ENCODE measurements around the gene FUCA2. TPM values are rescaled to one million over a fixed set of nuclear protein-coding genes. Genes with fewer than 3 reads are reported as not detected.

Gene FUCA2
- total and polyA plus RNA-seq, 2 of the 8 experiments (the other 6 are each of a cell fraction or from before 2014, with no cell fraction given), result 24.2 to 47.2 TPM

DNA sequence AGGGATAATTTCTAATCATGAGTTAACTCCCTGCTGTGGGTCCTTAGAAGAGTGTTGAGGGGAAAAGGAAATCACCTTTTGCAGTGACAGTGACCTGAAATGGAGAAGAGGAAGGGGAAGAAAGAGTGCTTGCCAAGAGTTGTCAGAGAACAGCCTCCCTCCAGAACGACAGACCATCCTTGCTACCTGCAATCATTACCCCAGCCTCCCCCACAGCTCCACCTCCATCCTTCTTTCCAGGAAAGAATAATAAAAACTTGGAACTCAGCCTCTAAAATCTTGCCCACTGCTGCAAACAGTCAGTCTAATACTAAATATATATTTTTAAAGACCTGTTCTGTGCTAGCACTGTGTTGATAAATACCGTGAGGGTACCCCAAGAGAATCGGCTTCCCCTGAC lies 28.7 kb upstream of the FUCA2 start:
- Histone ChIP-seq H2BK12ac (ENCODE audit: low read depth, low read length) (no peak overlapping the region), H3K23ac (ENCODE audit: insufficient read length) (no peak overlapping the region), H4K91ac (replicated peaks; ENCODE audit: insufficient read length, low read length) (no peak overlapping the region), H3K36me3 (ENCODE audit: control insufficient read depth in 2 of 4, insufficient read depth in 4 of 4, low read length in 3 of 4) (no peaks in the 10 kb centered on the region), H3K56ac (replicated peaks; ENCODE audit: insufficient read length, low read depth, low read length) (no peak overlapping the region), H3K23me2 (ENCODE audit: low read depth, low read length) (peaks cover 7% of the 10 kb centered on the region; the same call in 1 of the 2 replicates), H2BK120ac (replicated peaks; ENCODE audit: low read depth, low read length) (no peak overlapping the region), H3K79me2 (ENCODE audit: control insufficient read depth in 1 of 2, insufficient read depth in 2 of 2, low read length in 2 of 2) (no peaks in the 10 kb centered on the region), H2AFZ (ENCODE audit: low read length) (no peak overlapping the region), H3K27me3 (replicated peaks in 1 of 4; ENCODE audit: control insufficient read depth in 3 of 4, extremely low read depth in 1 of 4, insufficient read depth in 3 of 4, low read length in 3 of 4) (peaks cover 2 to 30% (median 22%) of the 10 kb centered on the region in 4 experiments), H3K4me1 (replicated peaks in 1 of 4; ENCODE audit: control insufficient read depth in 3 of 4, insufficient read depth in 4 of 4, low read length in 3 of 4) (peaks cover 6 to 11% (median 10%) of the 10 kb centered on the region in 4 experiments), H3K27ac (ENCODE audit: low read depth, low read length) (no peak overlapping the region), H3K4me2 (ENCODE audit: insufficient read depth in 1 of 2, low read depth in 2 of 2, low read length in 2 of 2) (peak overlapping the region in 1 of 2 experiments; percentile 7; a peak in 2 of 4 replicates), H3K9ac (replicated peaks in 1 of 4; ENCODE audit: extremely low read depth in 1 of 4, low read depth in 3 of 4, low read length in 3 of 4) (no peak overlapping the region), H2BK20ac (ENCODE audit: low read length) (no peak overlapping the region), H3K4ac (replicated peaks; ENCODE audit: insufficient read length, low read depth, low read length) (no peak overlapping the region), H4K5ac (ENCODE audit: insufficient read length, low read depth, low read length) (no peak overlapping the region), H2BK5ac (ENCODE audit: low read depth, low read length) (no peak overlapping the region), H4K8ac (ENCODE audit: extremely low read depth, insufficient read depth, low read length) (no peak overlapping the region), H2BK15ac (ENCODE audit: low read length) (no peak overlapping the region), H2AK5ac (ENCODE audit: low read depth, low read length) (no peak overlapping the region), H3K79me1 (ENCODE audit: low read depth, low read length) (no peaks in the 10 kb centered on the region), H3K4me3 (ENCODE audit: extremely low read depth in 1 of 4, insufficient read depth in 2 of 4, low read depth in 3 of 4, low read length in 4 of 4) (no peak overlapping the region), H4K20me1 (replicated peaks in 1 of 2; ENCODE audit: control insufficient read depth in 1 of 2, insufficient read depth in 2 of 2, low read length in 2 of 2) (no peaks in the 10 kb centered on the region), H3K14ac (ENCODE audit: insufficient read length) (no peak overlapping the region), H3K18ac (ENCODE audit: extremely low read depth, low read length) (no peak overlapping the region), H3K9me3 (ENCODE audit: insufficient read depth in 2 of 2, low read depth in 1 of 2, low read length in 1 of 2) (no peaks in the 10 kb centered on the region)
- 67% methylated on average over 3 of the region's 3 CpGs; no CpG with 5 or more reads in 1 of the 2 experiments for WGBS, 2 experiments (ENCODE audit: extremely low coverage in 1 of 2, insufficient coverage in 1 of 2, insufficient read length in 1 of 2, insufficient replicate concordance in 2 of 2, low coverage in 1 of 2, low lambda C conversion rate in 2 of 2, missing lambda C conversion rate in 1 of 2)
- no peak for DNase-seq (ENCODE audit: low read depth in 1 of 2, low spot score in 2 of 2)
- FAIRE-seq, result no peak
- ChIA-PET CTCF (ENCODE audit: partially characterized antibody) (interaction anchor here (0.6 to 9.9 kb wide), 8 partner anchors 8 to 497 kb away, joined by 3 to 77 read pairs (median 4); partner anchors contain the start of gene FUCA2), POLR2A (ENCODE audit: partially characterized antibody) (no interaction called here)
- TF ChIP-seq EZH2 (IDR thresholded peaks at IDR 0.05; ENCODE audit: low read depth, low read length, severe bottlenecking) (no peak), CTBP2 (IDR thresholded peaks at IDR 0.05; ENCODE audit: borderline replicate concordance, insufficient read depth, insufficient read length, low read length) (no peak)

All from H1 (cell line).